HepG2 (cell line): ENCODE data around the gene RAB17. TPM values are rescaled to one million over a fixed set of nuclear protein-coding genes. Genes with fewer than 3 reads are reported as not detected.

ENCODE experiments used
- ATF7-NPFF ChIP-seq: sonication (generic); formaldehyde crosslinking; IDR thresholded peaks from 2 replicates; pipeline ENCODE4 v1.8.1; 2023; ENCODE audit warnings: mild to moderate bottlenecking, low read depth, missing genetic modification reagents, moderate library complexity
- DZIP1 ChIP-seq: sonication (generic); formaldehyde crosslinking; IDR thresholded peaks from 2 replicates; pipeline ENCODE4 v1.5.0; 2020; ENCODE audit warnings: mild to moderate bottlenecking, missing genetic modification reagents
- FOSL1 ChIP-seq: sonication (generic); formaldehyde crosslinking; IDR thresholded peaks from 2 replicates; pipeline ENCODE4 v1.9.0; 2021; ENCODE audit warnings: missing genetic modification reagents, borderline replicate concordance
- FOXP4 ChIP-seq: sonication (generic); formaldehyde crosslinking; IDR thresholded peaks from 2 replicates; pipeline ENCODE4 v1.4.0; 2020; ENCODE audit warnings: missing genetic modification reagents
- MAFG ChIP-seq: sonication (generic); formaldehyde crosslinking; IDR thresholded peaks from 2 replicates; pipeline ENCODE4 v1.5.1; 2020; ENCODE audit warnings: mild to moderate bottlenecking, missing genetic modification reagents
- MIER3 ChIP-seq: IDR thresholded peaks from 2 replicates; pipeline ENCODE4 v1.6.1; 2016; ENCODE audit warnings: missing compliant biosample characterization, borderline replicate concordance
- MYC ChIP-seq: sonication (generic); formaldehyde crosslinking; IDR thresholded peaks from 2 replicates; pipeline ENCODE4 v1.9.0; 2021; ENCODE audit warnings: missing genetic modification reagents, borderline replicate concordance
- NFIC ChIP-seq: IDR thresholded peaks from 2 replicates; pipeline ENCODE4 v1.6.1; 2012; ENCODE audit warnings: mild to moderate bottlenecking, low read length, inconsistent platforms
- PCBP2 ChIP-seq: fragments of 200-400 bp; formaldehyde crosslinking; optimal IDR thresholded peaks from 2 replicates; pipeline ENCODE3; 2018; ENCODE audit warnings: low read length, low read depth; ENCODE audit not compliant: poor library complexity, severe bottlenecking
- PHF8 ChIP-seq: sonication (generic); formaldehyde crosslinking; IDR thresholded peaks from 2 replicates; pipeline ENCODE4 v1.5.0; 2020; ENCODE audit warnings: missing genetic modification reagents
- PITX1 ChIP-seq: sonication (generic); formaldehyde crosslinking; IDR thresholded peaks from 2 replicates; pipeline ENCODE4 v1.5.1; 2020; ENCODE audit warnings: mild to moderate bottlenecking, missing genetic modification reagents
- PPARG ChIP-seq: conservative IDR thresholded peaks from 2 replicates; pipeline ENCODE4 v1.6.1; 2016; ENCODE audit warnings: missing biosample characterization, missing genetic modification reagents
- PRDM4 ChIP-seq: sonication (generic); formaldehyde crosslinking; IDR thresholded peaks from 2 replicates; pipeline ENCODE4 v1.9.0; 2021; ENCODE audit warnings: missing genetic modification reagents, borderline replicate concordance
- RFX5 ChIP-seq: IDR thresholded peaks from 2 replicates; pipeline ENCODE4 v1.6.1; 2011; ENCODE audit warnings: low read depth, low read length, improper control_type of control experiment
- SIX4 ChIP-seq: sonication (generic); formaldehyde crosslinking; IDR thresholded peaks from 2 replicates; pipeline ENCODE4 v1.4.0; 2020; ENCODE audit warnings: missing genetic modification reagents
- SP2 ChIP-seq: sonication (generic); formaldehyde crosslinking; IDR thresholded peaks from 2 replicates; pipeline ENCODE4 v1.5.1; 2020; ENCODE audit warnings: mild to moderate bottlenecking, missing genetic modification reagents
- ZBTB3 ChIP-seq: sonication (generic); formaldehyde crosslinking; IDR thresholded peaks from 2 replicates; pipeline ENCODE4 v1.4.0; 2020; ENCODE audit warnings: low read depth, mild to moderate bottlenecking, moderate library complexity, missing genetic modification reagents, borderline replicate concordance
- ZNF354B ChIP-seq: sonication (generic); formaldehyde crosslinking; IDR thresholded peaks from 2 replicates; pipeline ENCODE4 v1.8.0; 2022; ENCODE audit warnings: mild to moderate bottlenecking, missing genetic modification reagents
- ZNF562 ChIP-seq: sonication (generic); formaldehyde crosslinking; IDR thresholded peaks from 2 replicates; pipeline ENCODE4 v1.8.0; 2022; ENCODE audit warnings: missing genetic modification reagents, borderline replicate concordance
- ZNF766 ChIP-seq: sonication (generic); formaldehyde crosslinking; IDR thresholded peaks from 2 replicates; pipeline ENCODE4 v1.5.0; 2020; ENCODE audit warnings: missing genetic modification reagents, borderline replicate concordance
- ZNF782 ChIP-seq: sonication (generic); formaldehyde crosslinking; IDR thresholded peaks from 2 replicates; pipeline ENCODE4 v1.4.0; 2020; ENCODE audit warnings: missing genetic modification reagents, mild to moderate bottlenecking, borderline replicate concordance
- polyA plus RNA-seq, 8 experiments: library from polyadenylated mRNA; depleted of rRNA in 3 of 8; stranded (reverse) in 7 of 8; unstranded in 1 of 8; fragments of >200 nt; fragmentation: Illumina TruSeq in 4 of 8; extraction: Trizol in 4 of 8; gene quantifications; 2 replicates each; pipeline versions ENCODE4 v1.2.1 to v1.2.3, GENCODE V29; 2011 to 2016; ENCODE audit warnings: low read depth in 4 of 8, missing spikeins in 1 of 8, mixed read lengths in 1 of 8; ENCODE audit not compliant: insufficient read depth in 1 of 8
- total RNA-seq, 5 experiments: library from RNA; depleted of rRNA; stranded (reverse); fragments of >200 nt; fragmentation: Illumina TruSeq; extraction: Trizol; gene quantifications; 2 replicates each; pipeline ENCODE4 v1.2.3, GENCODE V29; 2016; ENCODE audit warnings: low read depth in 1 of 5
- TF ChIP-seq, protein P1 (sequence below): sonication (generic); formaldehyde crosslinking; IDR thresholded peaks from 2 replicates; pipeline ENCODE4 v1.5.1; 2020; ENCODE audit warnings: mild to moderate bottlenecking, moderate library complexity, missing genetic modification reagents

RAB17 gene
- total and polyA plus RNA-seq, 2 of the 13 experiments (the other 11 are each of a cell fraction or from before 2014, with no cell fraction given), result 68.0 to 124 TPM

DNA sequence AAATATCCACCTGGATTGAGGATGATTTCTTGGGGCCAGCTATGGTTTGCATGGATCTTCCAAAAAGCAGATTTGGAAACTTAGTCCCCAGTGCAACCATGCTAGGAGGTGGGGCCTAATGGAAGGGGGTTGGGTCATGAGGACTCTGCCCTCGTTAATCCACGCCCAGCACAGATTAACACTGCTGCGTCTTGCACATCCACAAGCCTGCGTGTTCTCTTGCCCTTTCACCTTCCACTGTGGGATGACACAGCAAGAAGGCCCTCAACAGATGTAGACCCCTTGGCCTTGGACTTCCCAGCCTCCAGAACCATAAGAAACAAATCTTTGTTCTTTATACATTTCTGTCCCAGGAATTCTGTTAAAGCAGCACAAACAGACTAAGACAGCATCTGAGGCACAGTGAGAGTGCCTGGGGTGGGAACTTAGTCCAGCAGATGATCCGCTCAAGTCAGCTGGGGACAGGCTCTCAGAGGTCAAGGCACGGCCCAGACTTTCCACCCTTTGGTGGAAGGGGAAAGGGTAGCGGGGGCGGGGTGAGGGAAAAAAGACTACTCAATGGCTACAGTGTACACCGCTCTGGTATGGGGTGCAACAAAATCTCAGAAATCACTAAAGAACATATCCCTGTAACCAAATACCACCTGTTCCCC lies 2.4 kb downstream of the RAB17 start (continued):
- TF ChIP-seq FOXP4, result 0 out of 2 replicates have a peak, but pooled peaks have one; percentile 17
- no peak for TF ChIP-seq RFX5
- TF ChIP-seq FOSL1, result no peak
- no peak for TF ChIP-seq ZNF354B (CRISPR knock-in tag)
- TF ChIP-seq, protein P1, sequence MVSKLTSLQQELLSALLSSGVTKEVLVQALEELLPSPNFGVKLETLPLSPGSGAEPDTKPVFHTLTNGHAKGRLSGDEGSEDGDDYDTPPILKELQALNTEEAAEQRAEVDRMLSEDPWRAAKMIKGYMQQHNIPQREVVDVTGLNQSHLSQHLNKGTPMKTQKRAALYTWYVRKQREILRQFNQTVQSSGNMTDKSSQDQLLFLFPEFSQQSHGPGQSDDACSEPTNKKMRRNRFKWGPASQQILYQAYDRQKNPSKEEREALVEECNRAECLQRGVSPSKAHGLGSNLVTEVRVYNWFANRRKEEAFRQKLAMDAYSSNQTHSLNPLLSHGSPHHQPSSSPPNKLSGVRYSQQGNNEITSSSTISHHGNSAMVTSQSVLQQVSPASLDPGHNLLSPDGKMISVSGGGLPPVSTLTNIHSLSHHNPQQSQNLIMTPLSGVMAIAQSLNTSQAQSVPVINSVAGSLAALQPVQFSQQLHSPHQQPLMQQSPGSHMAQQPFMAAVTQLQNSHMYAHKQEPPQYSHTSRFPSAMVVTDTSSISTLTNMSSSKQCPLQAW (CRISPR knock-in tag), result no peak
- no peak for TF ChIP-seq PCBP2
- no peak for TF ChIP-seq DZIP1 (CRISPR knock-in tag)
- TF ChIP-seq ZBTB3 (CRISPR knock-in tag), result no peak
- no peak for TF ChIP-seq SIX4 (CRISPR knock-in tag)
- TF ChIP-seq MYC (CRISPR knock-in tag), result 0 out of 2 replicates have a peak, but pooled peaks have one; percentile 21
- TF ChIP-seq ZNF562 (CRISPR knock-in tag), result no peak
- no peak for TF ChIP-seq MAFG
- no peak for TF ChIP-seq ZNF766
- no peak for TF ChIP-seq MIER3 (CRISPR knock-in tag)
- TF ChIP-seq NFIC, result no peak
- TF ChIP-seq PITX1 (CRISPR knock-in tag), result 0 out of 2 replicates have a peak, but pooled peaks have one; percentile 30
- TF ChIP-seq PRDM4 (CRISPR knock-in tag), result no peak
- no peak for TF ChIP-seq PPARG (CRISPR knock-in tag)
- TF ChIP-seq PHF8, result no peak
- no peak for TF ChIP-seq ATF7-NPFF (CRISPR knock-in tag)
- 0 out of 2 replicates have a peak, but pooled peaks have one; percentile 27 for TF ChIP-seq ZNF782
- no peak for TF ChIP-seq SP2 (CRISPR knock-in tag)
